ENCODE results near the gene DUOXA1. TPM values are rescaled to one million over a fixed set of nuclear protein-coding genes. Genes with fewer than 3 reads are reported as not detected.

DUOXA1 gene
- total and polyA plus RNA-seq, 2 of the 4 experiments (the other 2 are of a cell fraction): 0.02 TPM; not detected in 1

- H2AK9ac ChIP-seq (replicated peaks; ENCODE audit: low read depth, low read length, poor library complexity): no peak overlapping the region
- dilution Hi-C loops (cut with HindIII; ENCODE audit: low sequenced_read_pairs, unreplicated experiment): no loop called here
- in situ Hi-C loops (cut with MboI; ENCODE audit: low sequenced_read_pairs): no loop called here
- no peaks in the 10 kb centered on the region for H3K36me3 ChIP-seq (ENCODE audit: control insufficient read depth, insufficient read depth, low read length)
- no peak overlapping the region for H4K5ac ChIP-seq (ENCODE audit: low read depth, low read length)
- H2BK120ac ChIP-seq (ENCODE audit: low read depth, low read length): no peak overlapping the region
- no CpG with 5 or more reads among the region's 7 CpGs for WGBS, 2 experiments (ENCODE audit: extremely low coverage in 2 of 2, insufficient read length in 1 of 2)
- H3K23ac ChIP-seq (ENCODE audit: low read depth, low read length): no peak overlapping the region
- TF ChIP-seq POLR2A (IDR thresholded peaks at IDR 0.05; ENCODE audit: low read depth, low read length): no peak
- TF ChIP-seq SMC3 (IDR thresholded peaks at IDR 0.05; ENCODE audit: low read depth, low read length): no peak
- no peak for TF ChIP-seq ELK1 (IDR thresholded peaks at IDR 0.05; ENCODE audit: borderline replicate concordance, low read depth, low read length)
- TF ChIP-seq NFE2L2 (IDR thresholded peaks at IDR 0.05; ENCODE audit: low read depth, low read length): no peak
- no peak for TF ChIP-seq BHLHE40 (IDR thresholded peaks at IDR 0.05; ENCODE audit: low read depth, low read length)
- no peak for TF ChIP-seq USF2 (IDR thresholded peaks at IDR 0.05; ENCODE audit: low read depth, low read length)
- no peak for TF ChIP-seq CTCF (conservative IDR thresholded peaks at IDR 0.05; ENCODE audit: low read depth, low read length)
- TF ChIP-seq CEBPB (IDR thresholded peaks at IDR 0.05; ENCODE audit: low read depth, low read length): no peak
- TF ChIP-seq CHD1 (IDR thresholded peaks at IDR 0.05; ENCODE audit: low read depth, low read length): no peak
- TF ChIP-seq MXI1 (IDR thresholded peaks at IDR 0.05; ENCODE audit: borderline replicate concordance, low read depth, low read length): no peak
- TF ChIP-seq MAFK (IDR thresholded peaks at IDR 0.05; ENCODE audit: low read depth, low read length): no peak
- no peak for TF ChIP-seq FOS (IDR thresholded peaks at IDR 0.05; ENCODE audit: low read depth, low read length)
- TF ChIP-seq RFX5 (IDR thresholded peaks at IDR 0.05; ENCODE audit: low read depth, low read length): no peak
- TF ChIP-seq RCOR1 (IDR thresholded peaks at IDR 0.05; ENCODE audit: insufficient replicate concordance, low read length): no peak
- H3K4me2 ChIP-seq (ENCODE audit: low read depth, low read length): no peak overlapping the region
- no peak overlapping the region for H3K4me3 ChIP-seq (ENCODE audit: insufficient read depth, low read depth, low read length)
- DNase-seq: no peak
- BruUV-seq (replicated peaks): no TSS peak
- H3K4ac ChIP-seq (ENCODE audit: low read depth, low read length): no peak overlapping the region
- no peaks in the 10 kb centered on the region for H3K9me3 ChIP-seq (ENCODE audit: control insufficient read depth, insufficient read depth, low read length)
- peaks cover 38% of the 10 kb centered on the region for H3K27me3 ChIP-seq (ENCODE audit: control insufficient read depth, insufficient read depth, low read length)
- no peak overlapping the region for H2BK5ac ChIP-seq (ENCODE audit: low read depth, low read length, poor library complexity, severe bottlenecking)
- POLR2A ChIA-PET (ENCODE audit: unreplicated experiment): no interaction called here
- no peak overlapping the region for H3K56ac ChIP-seq (ENCODE audit: extremely low read depth, insufficient read depth, low read length)
- H3K27ac ChIP-seq (ENCODE audit: insufficient read depth, low read length): no peak overlapping the region
- no peak overlapping the region for H4K91ac ChIP-seq (ENCODE audit: insufficient read depth, low read depth, low read length)
- no peaks in the 10 kb centered on the region; the same call in 1 of the 2 replicates for H3K4me1 ChIP-seq (ENCODE audit: control insufficient read depth, insufficient read depth, low read length)
- no peak overlapping the region for H2AK5ac ChIP-seq (ENCODE audit: low read depth, low read length)
- H3K14ac ChIP-seq (replicated peaks; ENCODE audit: low read depth, low read length): no peak overlapping the region
- H2BK15ac ChIP-seq (ENCODE audit: low read depth, low read length): no peak overlapping the region
- no peak overlapping the region for H3K9ac ChIP-seq (ENCODE audit: low read depth, low read length)
- H3K9me1 ChIP-seq (ENCODE audit: insufficient read depth, low read length): no peaks in the 10 kb centered on the region
- H3K18ac ChIP-seq (ENCODE audit: low read depth, low read length): no peak overlapping the region
- H4K20me1 ChIP-seq (ENCODE audit: insufficient read depth, low read length): no peaks in the 10 kb centered on the region
- CTCF ChIA-PET: no interaction called here
- no peak overlapping the region for H4K8ac ChIP-seq (ENCODE audit: low read depth in 2 of 2, low read length in 2 of 2)
- H2AFZ ChIP-seq (replicated peaks; ENCODE audit: low read length, poor library complexity): no peak overlapping the region
- ATAC-seq (ENCODE audit: low read depth): no peak
- H3K79me1 ChIP-seq (ENCODE audit: low read depth in 1 of 2, low read length in 2 of 2): no peaks in the 10 kb centered on the region
- H2BK20ac ChIP-seq (ENCODE audit: low read depth, low read length): no peak overlapping the region
- intact Hi-C loops (cut with micrococcal nuclease): no loop called here
These were observed 13.4 kb upstream of the DUOXA1 start for GRCh38 chr15:45143056-45143455.

Data from IMR-90 (cell line).